Trophoblast cell (in vitro differentiated cells and primary cell): ENCODE results near the gene CAMK2A.

Source experiments
- DNase-seq, 2 donors: peaks; one replicate each; pipeline ENCODE4 v3.0.0-alpha.2; 2016
- H2AFZ ChIP-seq: 2 replicates; pipeline ENCODE4 v1.6.1; 2013; ENCODE audit warnings: low read length, moderate library complexity, mild to moderate bottlenecking; ENCODE audit not compliant: insufficient read depth, poor library complexity
- H2AK5ac ChIP-seq: 2 replicates; pipeline ENCODE4 v1.6.1; 2013; ENCODE audit warnings: mild to moderate bottlenecking, low read length
- H2BK120ac ChIP-seq: 2 replicates; pipeline ENCODE4 v1.6.1; 2013; ENCODE audit warnings: low read length, mild to moderate bottlenecking, moderate library complexity; ENCODE audit not compliant: insufficient read depth, poor library complexity
- H2BK12ac ChIP-seq: 2 replicates; pipeline ENCODE4 v1.6.1; 2013; ENCODE audit warnings: mild to moderate bottlenecking, low read length, moderate library complexity
- H2BK5ac ChIP-seq: 2 replicates; pipeline ENCODE4 v1.6.1; 2013; ENCODE audit warnings: low read length, low read depth, moderate library complexity, mild to moderate bottlenecking; ENCODE audit not compliant: poor library complexity
- H3K14ac ChIP-seq: 2 replicates; pipeline ENCODE4 v1.6.1; 2013; ENCODE audit warnings: mild to moderate bottlenecking, low read length
- H3K18ac ChIP-seq: 2 replicates; pipeline ENCODE4 v1.6.1; 2013; ENCODE audit warnings: mild to moderate bottlenecking, low read length
- H3K23ac ChIP-seq: 2 replicates; pipeline ENCODE4 v1.6.1; 2013; ENCODE audit warnings: low read length
- H3K27ac ChIP-seq: 2 replicates; pipeline ENCODE4 v1.5.1; 2013; ENCODE audit warnings: low read depth, mild to moderate bottlenecking, inconsistent platforms, low read length, moderate library complexity
- H3K27me3 ChIP-seq: 2 replicates; pipeline ENCODE4 v1.6.1; 2013; ENCODE audit warnings: inconsistent platforms, mild to moderate bottlenecking, low read length, moderate library complexity; ENCODE audit not compliant: insufficient read depth
- H3K36me3 ChIP-seq, 2 experiments: 1 replicate in 1 of 2; 2 replicates in 1 of 2; pipeline ENCODE4 v1.6.1; 2013; ENCODE audit warnings: low read length in 2 of 2, mild to moderate bottlenecking in 2 of 2, moderate library complexity in 1 of 2; ENCODE audit not compliant: insufficient read depth in 2 of 2, control insufficient read depth in 1 of 2
- H3K4ac ChIP-seq: 2 replicates; pipeline ENCODE4 v1.6.1; 2013; ENCODE audit warnings: low read depth, mild to moderate bottlenecking, low read length, moderate library complexity
- H3K4me1 ChIP-seq, 2 experiments: 1 replicate in 1 of 2; 2 replicates in 1 of 2; pipeline ENCODE4 v1.6.1; 2013; ENCODE audit warnings: low read length in 2 of 2, mild to moderate bottlenecking in 2 of 2, moderate library complexity in 1 of 2; ENCODE audit not compliant: insufficient read depth in 2 of 2, control insufficient read depth in 1 of 2
- H3K4me2 ChIP-seq: 2 replicates; pipeline ENCODE4 v1.6.1; 2013; ENCODE audit warnings: inconsistent platforms, mild to moderate bottlenecking, low read length, moderate library complexity
- H3K4me3 ChIP-seq: 2 replicates; pipeline ENCODE4 v1.5.1; 2013; ENCODE audit warnings: mild to moderate bottlenecking, low read depth, low read length, inconsistent platforms
- H3K79me1 ChIP-seq: one replicate; pipeline ENCODE4 v1.6.1; 2013; ENCODE audit warnings: low read length
- H3K79me2 ChIP-seq: 2 replicates; pipeline ENCODE4 v1.6.1; 2013; ENCODE audit warnings: low read length, mild to moderate bottlenecking; ENCODE audit not compliant: control insufficient read depth, insufficient read depth, poor library complexity
- H3K9ac ChIP-seq: 2 replicates; pipeline ENCODE4 v1.6.1; 2013; ENCODE audit warnings: mild to moderate bottlenecking, low read length
- H3K9me3 ChIP-seq: 2 replicates; pipeline ENCODE4 v1.6.1; 2013; ENCODE audit warnings: low read depth, mild to moderate bottlenecking, control low read depth, inconsistent platforms, low read length; ENCODE audit not compliant: insufficient read depth
- H4K12ac ChIP-seq: 2 replicates; pipeline ENCODE4 v1.6.1; 2013; ENCODE audit warnings: low read depth, mild to moderate bottlenecking, low read length, moderate library complexity
- H4K8ac ChIP-seq: 2 replicates; pipeline ENCODE4 v1.6.1; 2013; ENCODE audit warnings: low read depth, mild to moderate bottlenecking, low read length, moderate library complexity
- H4K91ac ChIP-seq: one replicate; pipeline ENCODE4 v1.6.1; 2013; ENCODE audit warnings: low read depth, mild to moderate bottlenecking, low read length, moderate library complexity
- WGBS: extraction: QIAGEN DNeasy Blood & Tissue Kit; methylation state at CpG from one replicate; pipeline ENCODE4 v1.1.7; 2013; ENCODE audit warnings: missing lambda C conversion rate; ENCODE audit not compliant: insufficient read length, insufficient coverage; ENCODE audit errors: extremely low coverage; 5-methylcytosine and 5-hydroxymethylcytosine counted together

Gene CAMK2A

DNA sequence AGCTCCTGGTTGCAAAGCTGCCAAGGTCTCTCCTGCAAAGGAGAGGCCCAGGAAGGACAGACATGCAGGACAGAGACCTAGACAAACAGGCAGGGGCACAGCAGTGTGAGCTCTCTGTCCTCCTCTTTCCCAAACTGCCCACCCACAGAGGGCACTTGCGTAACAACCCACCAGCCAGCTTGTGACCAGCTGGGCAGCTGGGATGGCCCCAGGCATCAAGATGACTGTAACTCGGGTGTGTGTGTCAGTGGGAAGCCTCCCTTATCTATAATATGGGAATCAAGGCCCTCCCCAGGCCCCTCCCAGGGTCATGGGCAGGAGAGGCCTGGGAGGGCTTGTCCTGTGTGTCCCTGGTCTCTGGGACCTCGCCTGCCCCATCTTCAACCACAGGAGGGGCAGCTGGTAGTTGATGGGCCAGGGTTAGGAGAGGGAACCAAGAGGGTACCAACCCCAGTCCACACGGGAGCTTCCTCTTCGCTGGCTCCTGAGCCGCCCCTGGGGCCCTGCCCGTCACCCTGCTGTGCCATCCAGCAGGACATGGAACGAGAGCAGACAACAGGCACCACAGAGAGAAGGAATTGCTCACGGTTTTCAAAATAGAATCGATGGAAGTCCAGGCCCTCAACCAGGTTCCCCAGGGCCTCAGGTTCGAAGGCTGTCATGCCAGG lies 61.8 kb downstream of the CAMK2A start:
- Histone ChIP-seq H4K12ac (no peak overlapping the region), H3K4me1 (no peaks in the 10 kb centered on the region), H2BK12ac (no peak overlapping the region), H3K4ac (no peak overlapping the region), H2AK5ac (no peak overlapping the region), H3K4me2 (no peak overlapping the region), H2BK5ac (no peak overlapping the region), H3K27me3 (no peaks in the 10 kb centered on the region), H3K36me3 (no peaks in the 10 kb centered on the region), H3K79me1 (no peaks in the 10 kb centered on the region), H3K9me3 (no peaks in the 10 kb centered on the region), H3K23ac (no peak overlapping the region), H3K9ac (no peak overlapping the region), H3K79me2 (no peaks in the 10 kb centered on the region), H3K18ac (no peak overlapping the region), H2AFZ (no peak overlapping the region), H2BK120ac (no peak overlapping the region), H3K14ac (no peak overlapping the region), H4K8ac (no peak overlapping the region), H4K91ac (no peak overlapping the region), H3K4me3 (no peak overlapping the region), H3K27ac (no peak overlapping the region)
- WGBS = no CpG with 5 or more reads among the region's 11 CpGs
- peak; percentile 75 to 85 for DNase-seq

- H3K4me3 ChIP-seq = no peak overlapping the region
- H3K18ac ChIP-seq = no peak overlapping the region
- H3K4me1 ChIP-seq = no peaks in the 10 kb centered on the region
- H3K9ac ChIP-seq = no peak overlapping the region
- DNase-seq = no peak
- no peak overlapping the region for H4K12ac ChIP-seq
- H3K27ac ChIP-seq = no peak overlapping the region
- no peak overlapping the region for H2AFZ ChIP-seq
- H3K79me1 ChIP-seq = no peaks in the 10 kb centered on the region
- H4K8ac ChIP-seq = no peak overlapping the region
- WGBS = no CpG with 5 or more reads among the region's 5 CpGs
- H3K36me3 ChIP-seq = no peaks in the 10 kb centered on the region
- no peak overlapping the region for H2AK5ac ChIP-seq
- H3K79me2 ChIP-seq = no peaks in the 10 kb centered on the region
- no peak overlapping the region for H4K91ac ChIP-seq
- no peak overlapping the region for H3K14ac ChIP-seq
- no peak overlapping the region for H2BK12ac ChIP-seq
- H3K4ac ChIP-seq = no peak overlapping the region
- no peak overlapping the region for H2BK5ac ChIP-seq
- no peaks in the 10 kb centered on the region for H3K27me3 ChIP-seq
- H3K23ac ChIP-seq = no peak overlapping the region
- no peak overlapping the region for H3K4me2 ChIP-seq
- H2BK120ac ChIP-seq = no peak overlapping the region
- no peaks in the 10 kb centered on the region for H3K9me3 ChIP-seq
These were observed 62.5 kb downstream of the CAMK2A start for GRCh38 chr5:150227036-150227435.

DNA sequence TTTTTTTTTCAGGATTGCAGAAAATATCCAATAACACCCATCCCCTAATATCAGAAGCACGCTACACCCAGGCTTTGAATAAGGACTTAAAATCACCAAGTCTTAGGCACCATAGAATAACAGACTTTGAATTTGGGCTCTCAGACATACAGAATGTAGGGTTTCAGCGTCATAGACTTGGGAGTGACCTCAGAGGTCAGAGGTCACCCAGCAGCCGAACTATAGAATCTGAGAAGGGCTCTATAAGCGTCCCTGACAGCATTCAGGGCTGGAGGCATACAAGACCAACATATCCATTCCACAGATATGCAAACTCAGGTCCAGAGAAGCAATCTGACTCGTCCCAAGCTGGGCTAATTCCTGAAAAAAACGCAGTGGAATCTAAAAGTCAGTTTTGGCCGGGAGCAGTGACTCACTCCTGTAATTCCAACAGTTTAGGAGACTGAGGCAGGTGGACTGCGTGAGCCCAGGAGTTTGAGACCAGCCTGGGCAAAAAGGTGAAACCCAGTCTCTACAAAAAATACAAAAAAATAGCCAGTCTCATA lies 65.0 kb downstream of the CAMK2A start:
- no peak overlapping the region for H3K27ac ChIP-seq
- H3K4me3 ChIP-seq = no peak overlapping the region
- H3K9me3 ChIP-seq = no peaks in the 10 kb centered on the region
- no peaks in the 10 kb centered on the region for H3K79me2 ChIP-seq
- no peaks in the 10 kb centered on the region for H3K79me1 ChIP-seq
- H3K18ac ChIP-seq = no peak overlapping the region
- peaks cover 3 to 4% of the 10 kb centered on the region in 2 experiments for H3K4me1 ChIP-seq
- H4K91ac ChIP-seq = no peak overlapping the region
- no CpG with 5 or more reads among the region's 8 CpGs for WGBS
- H3K14ac ChIP-seq = no peak overlapping the region
- H2BK12ac ChIP-seq = no peak overlapping the region
- H4K12ac ChIP-seq = no peak overlapping the region
- H3K4ac ChIP-seq = no peak overlapping the region
- H3K23ac ChIP-seq = no peak overlapping the region
- H2BK5ac ChIP-seq = no peak overlapping the region
- no peak for DNase-seq
- no peak overlapping the region for H3K4me2 ChIP-seq
- no peak overlapping the region for H2AK5ac ChIP-seq
- H3K9ac ChIP-seq = no peak overlapping the region
- no peak overlapping the region for H4K8ac ChIP-seq
- no peaks in the 10 kb centered on the region for H3K27me3 ChIP-seq
- H2AFZ ChIP-seq = no peak overlapping the region
- no peaks in the 10 kb centered on the region for H3K36me3 ChIP-seq
- H2BK120ac ChIP-seq = no peak overlapping the region

GRCh38 chr5:150223474-150223873 lies 66.1 kb downstream of the CAMK2A start:
- Histone ChIP-seq H3K9me3 (no peaks in the 10 kb centered on the region), H3K4ac (no peak overlapping the region), H3K4me3 (no peak overlapping the region), H4K8ac (no peak overlapping the region), H2BK12ac (no peak overlapping the region), H3K9ac (no peak overlapping the region), H2AFZ (no peak overlapping the region), H3K36me3 (no peaks in the 10 kb centered on the region), H3K27ac (no peak overlapping the region), H3K4me2 (no peak overlapping the region), H2AK5ac (no peak overlapping the region), H4K91ac (no peak overlapping the region), H3K18ac (no peak overlapping the region), H3K79me1 (no peaks in the 10 kb centered on the region), H3K79me2 (no peaks in the 10 kb centered on the region), H3K23ac (no peak overlapping the region), H2BK120ac (no peak overlapping the region), H3K14ac (no peak overlapping the region), H3K4me1 (peaks cover 3 to 4% of the 10 kb centered on the region in 2 experiments), H3K27me3 (no peaks in the 10 kb centered on the region), H4K12ac (no peak overlapping the region), H2BK5ac (no peak overlapping the region)
- no peak for DNase-seq
- WGBS = no CpG with 5 or more reads among the region's 7 CpGs
